ENCODE results near the gene CALN1. TPM values are rescaled to one million over a fixed set of nuclear protein-coding genes. Genes with fewer than 3 reads are reported as not detected.

The CALN1 gene
- total and polyA plus RNA-seq, 9 of the 15 experiments (the other 6 are each of a cell fraction or from before 2014, with no cell fraction given): 1.4 to 7.5 (median 3.3) TPM

DNA sequence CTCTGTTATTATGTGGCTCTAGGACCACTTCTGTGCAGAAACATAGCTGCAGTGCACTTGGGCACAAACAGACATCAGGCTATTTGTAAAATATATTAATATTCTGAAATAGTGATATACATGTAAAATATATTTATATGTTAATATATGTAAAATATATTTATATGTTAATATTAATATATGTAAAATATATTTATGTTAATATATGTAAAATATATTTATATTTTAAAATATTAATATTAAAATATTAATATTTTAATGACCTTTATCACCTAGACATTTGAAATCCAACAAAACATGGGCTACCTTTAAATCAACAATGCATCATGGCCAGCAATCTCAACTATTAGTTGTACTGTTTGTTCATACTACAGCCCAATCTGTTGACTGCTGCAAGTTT lies 347.2 kb downstream of the CALN1 start:
- H3K9ac ChIP-seq (ENCODE audit: insufficient read depth in 1 of 2, low read depth in 2 of 2, low read length in 2 of 2): no peak overlapping the region
- H3K79me2 ChIP-seq (ENCODE audit: control insufficient read depth, insufficient read depth, low read length): no peaks in the 10 kb centered on the region
- CTCF ChIA-PET (ENCODE audit: low intra/inter-chr PET ratio): no interaction called here
- no peaks in the 10 kb centered on the region for H4K20me1 ChIP-seq (replicated peaks; ENCODE audit: control insufficient read depth, insufficient read depth, low read length)
- ATAC-seq: no peak
- no TSS peak for BruUV-seq (replicated peaks)
- H2AFZ ChIP-seq (ENCODE audit: low read depth, low read length): no peak overlapping the region
- H3K9me1 ChIP-seq (ENCODE audit: control insufficient read depth, insufficient read depth, low read length): no peaks in the 10 kb centered on the region
- no peak for FAIRE-seq
- DNase-seq (ENCODE audit: extremely low read depth in 1 of 4, low spot score in 3 of 4): no peak
- POLR2A ChIA-PET: no interaction called here
- no peaks in the 10 kb centered on the region for H3K4me1 ChIP-seq (replicated peaks in 1 of 2; ENCODE audit: control insufficient read depth in 2 of 2, insufficient read depth in 2 of 2, low read length in 2 of 2)
- no peak overlapping the region for H3K4me3 ChIP-seq
- H3K27ac ChIP-seq (ENCODE audit: extremely low read depth, low read depth, low read length): no peak overlapping the region
- H3K4me2 ChIP-seq (ENCODE audit: insufficient read depth, low read length): no peak overlapping the region
- no peaks in the 10 kb centered on the region for H3K27me3 ChIP-seq (ENCODE audit: control insufficient read depth in 2 of 2, insufficient read depth in 2 of 2, low read length in 2 of 2)
- intact Hi-C loops (cut with micrococcal nuclease): no loop called here
- in situ Hi-C loops (cut with MboI): no loop called here
- TF ChIP-seq U2AF2 (optimal IDR thresholded peaks at IDR 0.05; ENCODE audit: low read depth, low read length) (no peak), FOXA3 (CRISPR knock-in tag; conservative IDR thresholded peaks at IDR 0.05 in 1 of 2, IDR thresholded peaks at IDR 0.05 in 1 of 2) (no peak), ATF7 (IDR thresholded peaks at IDR 0.05) (no peak), HNRNPK (IDR thresholded peaks at IDR 0.05; ENCODE audit: low read depth, low read length, poor library complexity, severe bottlenecking) (no peak), ZNF589 (CRISPR knock-in tag; IDR thresholded peaks at IDR 0.05; ENCODE audit: low read depth) (no peak), ZNF551 (CRISPR knock-in tag; IDR thresholded peaks at IDR 0.05) (no peak), CSDE1 (IDR thresholded peaks at IDR 0.05) (no peak)
- TF ChIP-seq, protein P1, sequence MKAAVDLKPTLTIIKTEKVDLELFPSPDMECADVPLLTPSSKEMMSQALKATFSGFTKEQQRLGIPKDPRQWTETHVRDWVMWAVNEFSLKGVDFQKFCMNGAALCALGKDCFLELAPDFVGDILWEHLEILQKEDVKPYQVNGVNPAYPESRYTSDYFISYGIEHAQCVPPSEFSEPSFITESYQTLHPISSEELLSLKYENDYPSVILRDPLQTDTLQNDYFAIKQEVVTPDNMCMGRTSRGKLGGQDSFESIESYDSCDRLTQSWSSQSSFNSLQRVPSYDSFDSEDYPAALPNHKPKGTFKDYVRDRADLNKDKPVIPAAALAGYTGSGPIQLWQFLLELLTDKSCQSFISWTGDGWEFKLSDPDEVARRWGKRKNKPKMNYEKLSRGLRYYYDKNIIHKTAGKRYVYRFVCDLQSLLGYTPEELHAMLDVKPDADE (conservative IDR thresholded peaks at IDR 0.05; ENCODE audit: control insufficient read depth, low read depth, low read length): no peak
- H3K36me3 ChIP-seq (ENCODE audit: control insufficient read depth, insufficient read depth, low read length): no peaks in the 10 kb centered on the region
- no peaks in the 10 kb centered on the region for H3K9me3 ChIP-seq (replicated peaks; ENCODE audit: control insufficient read depth, insufficient read depth, low read depth, low read length)
